ENCODE results near the gene C1QTNF2. TPM values are rescaled to one million over a fixed set of nuclear protein-coding genes. Genes with fewer than 3 reads are reported as not detected.

The C1QTNF2 gene
- total RNA-seq, 6 donors from 2014 or later = 0.39 to 3.1 (median 0.61) TPM; not detected in 1

DNA sequence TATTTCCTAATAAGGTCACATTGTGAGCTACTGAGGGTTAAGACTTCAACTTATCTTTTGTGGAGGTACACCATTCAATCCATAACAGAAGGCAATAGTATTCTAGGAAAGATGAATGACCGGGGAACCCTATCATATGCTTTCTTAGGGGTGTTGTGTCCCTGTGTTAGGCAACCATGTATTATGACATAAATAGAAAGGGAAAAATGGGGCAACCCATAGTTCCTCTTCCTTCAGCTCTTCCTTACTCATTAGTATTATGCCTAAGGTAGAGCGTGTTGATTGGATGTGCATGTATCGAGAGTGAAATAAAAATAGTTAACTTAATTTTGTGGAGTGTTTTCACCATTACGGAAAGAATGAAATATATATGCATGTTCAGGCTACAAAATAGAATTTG, 52.0 kb downstream of the C1QTNF2 start:
- H3K4me1 ChIP-seq = peaks cover 0 to 23% (median 11%) of the 10 kb centered on the region in 4 donors
- peak overlapping the region in 2 of 4 donors; percentile 21 to 59 for H3K27ac ChIP-seq
- no peaks in the 10 kb centered on the region for H3K36me3 ChIP-seq
- TF ChIP-seq EP300 (IDR thresholded peaks at IDR 0.05) = no peak
- no peak for TF ChIP-seq POLR2A (IDR thresholded peaks at IDR 0.05)
- TF ChIP-seq POLR2AphosphoS5 (IDR thresholded peaks at IDR 0.05) = no peak
- TF ChIP-seq, protein P1, sequence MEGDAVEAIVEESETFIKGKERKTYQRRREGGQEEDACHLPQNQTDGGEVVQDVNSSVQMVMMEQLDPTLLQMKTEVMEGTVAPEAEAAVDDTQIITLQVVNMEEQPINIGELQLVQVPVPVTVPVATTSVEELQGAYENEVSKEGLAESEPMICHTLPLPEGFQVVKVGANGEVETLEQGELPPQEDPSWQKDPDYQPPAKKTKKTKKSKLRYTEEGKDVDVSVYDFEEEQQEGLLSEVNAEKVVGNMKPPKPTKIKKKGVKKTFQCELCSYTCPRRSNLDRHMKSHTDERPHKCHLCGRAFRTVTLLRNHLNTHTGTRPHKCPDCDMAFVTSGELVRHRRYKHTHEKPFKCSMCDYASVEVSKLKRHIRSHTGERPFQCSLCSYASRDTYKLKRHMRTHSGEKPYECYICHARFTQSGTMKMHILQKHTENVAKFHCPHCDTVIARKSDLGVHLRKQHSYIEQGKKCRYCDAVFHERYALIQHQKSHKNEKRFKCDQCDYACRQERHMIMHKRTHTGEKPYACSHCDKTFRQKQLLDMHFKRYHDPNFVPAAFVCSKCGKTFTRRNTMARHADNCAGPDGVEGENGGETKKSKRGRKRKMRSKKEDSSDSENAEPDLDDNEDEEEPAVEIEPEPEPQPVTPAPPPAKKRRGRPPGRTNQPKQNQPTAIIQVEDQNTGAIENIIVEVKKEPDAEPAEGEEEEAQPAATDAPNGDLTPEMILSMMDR (IDR thresholded peaks at IDR 0.05) = no peak
- no peak overlapping the region for H3K4me3 ChIP-seq
- WGBS, 2 donors = 86 to 89% methylated on average over 4 of the region's 4 CpGs
- H3K9me3 ChIP-seq = no peaks in the 10 kb centered on the region
- DNase-seq (no peak), ATAC-seq (ENCODE audit: low FRiP score in 2 of 2) (peak in 1 of 2 donors; percentile 66)
- no peaks in the 10 kb centered on the region for H3K27me3 ChIP-seq

DNA sequence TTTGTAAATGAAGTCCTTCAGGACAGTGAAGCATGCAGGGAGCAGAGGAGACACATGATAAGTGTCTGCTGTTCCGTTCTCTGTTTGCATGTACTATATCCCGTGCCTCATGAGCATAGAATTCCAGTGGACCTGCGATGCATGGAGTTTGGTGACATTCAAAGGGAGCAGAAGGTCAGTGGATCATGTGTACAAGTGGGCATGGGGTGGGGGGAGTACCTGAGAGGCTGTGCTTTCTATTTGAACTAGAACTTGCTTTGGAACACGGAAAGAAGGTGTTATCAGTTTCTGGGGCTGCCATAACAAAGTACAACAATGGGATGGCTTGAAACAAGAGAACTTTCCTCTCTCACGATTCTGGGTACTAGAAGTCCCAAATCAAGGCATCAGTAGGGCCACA, 53.0 kb downstream of the C1QTNF2 start:
- 67 to 70% methylated on average over 5 of the region's 5 CpGs for WGBS, 2 donors
- peak overlapping the region in 3 of 4 donors; percentile 4 to 59 (median 20) for H3K27ac ChIP-seq
- H3K9me3 ChIP-seq = no peaks in the 10 kb centered on the region
- peaks cover 0 to 2% (median 0%) of the 10 kb centered on the region in 4 donors for H3K27me3 ChIP-seq
- no peak for ATAC-seq (ENCODE audit: low FRiP score in 2 of 2)
- no peak overlapping the region for H3K4me3 ChIP-seq
- no peaks in the 10 kb centered on the region for H3K36me3 ChIP-seq
- TF ChIP-seq EP300 (IDR thresholded peaks at IDR 0.05) (no peak), POLR2A (IDR thresholded peaks at IDR 0.05) (no peak), POLR2AphosphoS5 (IDR thresholded peaks at IDR 0.05) (no peak)
- TF ChIP-seq, protein P1 (IDR thresholded peaks at IDR 0.05) = no peak
- H3K4me1 ChIP-seq = peaks cover 0 to 32% (median 18%) of the 10 kb centered on the region in 4 donors
- no peak for DNase-seq

DNA sequence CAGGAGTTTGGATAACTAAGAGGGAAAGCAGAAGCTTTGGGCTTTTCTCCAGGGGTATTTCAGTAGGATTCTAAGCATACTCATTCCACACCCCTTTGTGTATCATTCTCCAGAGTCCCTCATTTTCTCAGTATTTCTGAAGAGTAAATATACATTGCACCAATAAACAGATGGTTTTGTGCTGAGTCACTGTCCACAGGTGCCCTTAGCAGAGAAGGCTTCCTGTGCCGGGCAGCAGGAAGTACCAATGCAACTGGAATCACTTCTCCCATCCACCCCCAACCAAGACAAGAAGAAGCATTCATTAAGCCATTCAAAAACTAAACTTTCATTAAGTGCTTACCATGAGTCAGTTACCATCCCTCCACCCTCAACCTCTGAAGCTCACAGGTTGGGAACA, 54.5 kb downstream of the C1QTNF2 start:
- WGBS, 2 donors = 9 to 10% methylated on average over 1 of the region's 1 CpG
- no peak for ATAC-seq (ENCODE audit: low FRiP score in 2 of 2)
- Histone ChIP-seq H3K4me1 (peaks cover 9 to 44% (median 22%) of the 10 kb centered on the region in 4 donors), H3K27me3 (peaks cover 0 to 2% (median 0%) of the 10 kb centered on the region in 4 donors), H3K9me3 (no peaks in the 10 kb centered on the region), H3K36me3 (no peaks in the 10 kb centered on the region), H3K4me3 (no peak overlapping the region), H3K27ac (peak overlapping the region in 2 of 4 donors; percentile 4 to 59)
- DNase-seq = peak in 1 of 2 donors; percentile 76
- TF ChIP-seq, protein P1 (IDR thresholded peaks at IDR 0.05) = no peak
- TF ChIP-seq EP300 (IDR thresholded peaks at IDR 0.05) (no peak), POLR2AphosphoS5 (IDR thresholded peaks at IDR 0.05) (peak in 1 of 2 donors; percentile 9)

DNA sequence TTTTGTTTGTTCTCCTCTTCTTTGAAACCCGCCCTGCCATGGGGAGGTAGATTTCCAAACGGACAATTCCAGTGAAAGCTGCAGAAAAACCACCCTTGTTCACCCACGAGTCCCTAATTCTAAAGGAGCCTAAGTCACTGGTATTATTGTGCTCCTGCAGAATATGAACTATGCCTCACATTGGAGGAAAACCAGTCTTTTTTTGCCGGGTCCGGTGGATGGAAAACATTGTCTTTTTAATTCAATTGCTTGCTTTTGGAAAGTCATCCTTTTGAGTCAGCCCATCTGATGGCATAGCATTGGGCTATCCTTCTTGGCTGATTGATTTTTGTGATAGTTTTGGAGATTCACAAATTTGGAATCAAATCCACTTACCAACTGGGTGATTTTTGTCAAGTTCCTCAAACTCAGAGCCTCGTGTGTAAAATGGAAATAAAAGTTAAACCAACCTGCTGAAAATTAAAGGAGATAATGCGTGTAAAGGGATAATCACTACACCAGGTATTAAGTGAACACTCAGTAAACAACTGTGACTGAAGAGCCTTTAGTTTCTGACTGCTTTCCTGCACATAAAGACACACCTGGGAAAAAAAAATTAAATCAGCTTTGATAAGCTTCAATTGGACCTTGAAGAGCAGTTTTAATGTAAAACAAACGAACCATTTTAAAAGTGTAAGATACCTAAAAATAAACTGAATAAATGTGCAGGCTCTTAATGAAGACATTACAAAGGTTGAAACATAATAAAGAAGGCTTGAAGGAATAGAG, 57.3 kb downstream of the C1QTNF2 start:
- ATAC-seq (ENCODE audit: low FRiP score in 2 of 2) (no peak), DNase-seq (no peak)
- Histone ChIP-seq H3K27me3 (peaks cover 0 to 2% (median 0%) of the 10 kb centered on the region in 4 donors), H3K36me3 (peaks cover 0 to 4% (median 1%) of the 10 kb centered on the region in 4 donors), H3K27ac (peak overlapping the region; percentile 77 to 89 (median 86)), H3K9me3 (no peaks in the 10 kb centered on the region), H3K4me1 (peaks cover 13 to 40% (median 25%) of the 10 kb centered on the region in 4 donors), H3K4me3 (peak overlapping the region in 3 of 4 donors; percentile 68 to 87 (median 74))
- WGBS, 2 donors = 24 to 29% methylated on average over 8 of the region's 8 CpGs
- TF ChIP-seq POLR2A (IDR thresholded peaks at IDR 0.05) (no peak), POLR2AphosphoS5 (IDR thresholded peaks at IDR 0.05) (no peak), EP300 (IDR thresholded peaks at IDR 0.05) (no peak)
- TF ChIP-seq, protein P1 (IDR thresholded peaks at IDR 0.05) = no peak

All from upper lobe of left lung (tissue), 6 donors.